ENCODE results near the gene HMGB1.
A peak's percentile ranks its signal among the peaks of the same experiment; 100 is the strongest.

Gene HMGB1

GRCh38 chr13:30429235-30429634 is 36.5 kb downstream of the HMGB1 start:
- no peak for DNase-seq

- DNase-seq = no peak
Measured at GRCh38 chr13:30423891-30424290, 41.8 kb downstream of the HMGB1 start.

GRCh38 chr13:30422054-30422839 is 43.5 kb downstream of the HMGB1 start, which contains the start of gene UBE2L5:
TSS of gene UBE2L5 (plus strand) at chr13:30422493. CDS start at chr13:30427991, 5,498 bp downstream.
- peak; percentile 37 for DNase-seq

- DNase-seq = peak; percentile 32
Measured at GRCh38 chr13:30421093-30422053, 44.4 kb downstream of the HMGB1 start.

GRCh38 chr13:30418717-30419459 is 46.8 kb downstream of the HMGB1 start:
- no peak for DNase-seq

GRCh38 chr13:30418075-30418716 is 47.5 kb downstream of the HMGB1 start:
- DNase-seq = no peak

GRCh38 chr13:30416471-30416870 is 49.3 kb downstream of the HMGB1 start:
- DNase-seq = no peak

- DNase-seq = no peak
Measured at GRCh38 chr13:30415430-30416030, 50.2 kb downstream of the HMGB1 start.

- no peak for DNase-seq
Measured at GRCh38 chr13:30413842-30414241, 51.9 kb downstream of the HMGB1 start.

- DNase-seq = no peak
Measured at GRCh38 chr13:30412346-30412745, 53.4 kb downstream of the HMGB1 start.

GRCh38 chr13:30410705-30411125 is 55.0 kb downstream of the HMGB1 start:
- no peak for DNase-seq

GRCh38 chr13:30409886-30410704 is 55.6 kb downstream of the HMGB1 start:
- DNase-seq = no peak

GRCh38 chr13:30408319-30409101 is 57.2 kb downstream of the HMGB1 start:
- no peak for DNase-seq

GRCh38 chr13:30406779-30407416 is 58.8 kb downstream of the HMGB1 start:
- no peak for DNase-seq

All from NCI-H2171 (cell line).